SK-N-SH (cell line): ENCODE data around the gene ABLIM1. TPM values are rescaled to one million over a fixed set of nuclear protein-coding genes. Genes with fewer than 3 reads are reported as not detected.

ENCODE experiments used
- CTCF ChIA-PET: fragments of 300-600, 350-600 bp; formaldehyde crosslinking; extraction: SDS; loops from one replicate; lab custom pipeline; 2021; lab: Yijun Ruan, JAX
- POLR2A ChIA-PET: fragments of 350-600 bp; sonication (Branson Sonifier 250); formaldehyde crosslinking; extraction: SDS; loops from one replicate; lab custom pipeline; 2020; ENCODE audit warnings: antibody characterized with exemption, inconsistent platforms; lab: Yijun Ruan, JAX
- DNase-seq: peaks from one replicate; pipeline ENCODE4 v3.0.0; 2012
- H2AFZ ChIP-seq: fragments of 200-600 bp; sonication (generic); 2 replicates; pipeline ENCODE4 v1.8.1; 2016; ENCODE audit warnings: antibody characterized with exemption, mild to moderate bottlenecking, low read depth
- H3F3A ChIP-seq: fragments of 200-600 bp; sonication (generic); replicated peaks from 2 replicates; pipeline ENCODE3; 2016; ENCODE audit warnings: antibody characterized with exemption, mild to moderate bottlenecking; ENCODE audit not compliant: insufficient read depth
- H3K27ac ChIP-seq, 2 experiments: fragments of 200-500 bp in 1 of 2; fragments of 200-600 bp in 1 of 2; sonication (Bioruptor generic) in 1 of 2; sonication (generic), shearing (Covaris generic) in 1 of 2; 2 replicates each; pipeline versions ENCODE4 v1.5.1 to v1.6.1; 2014 to 2016; ENCODE audit warnings: low read depth in 2 of 2, inconsistent platforms in 1 of 2, low read length in 1 of 2, mild to moderate bottlenecking in 1 of 2, mixed read lengths in 1 of 2
- H3K27me3 ChIP-seq: fragments of 200-600 bp; sonication (generic), shearing (Covaris generic); 2 replicates; pipeline ENCODE4 v1.6.1; 2016; ENCODE audit warnings: mixed run types; ENCODE audit not compliant: insufficient read depth
- H3K36me3 ChIP-seq, 2 experiments: fragments of 200-500 bp in 1 of 2; fragments of 200-600 bp in 1 of 2; sonication (Bioruptor generic) in 1 of 2; sonication (generic) in 1 of 2; replicated peaks in 1 of 2; 2 replicates each; pipeline versions ENCODE3 to v1.5.1; 2014 to 2016; ENCODE audit warnings: low read length in 1 of 2, mild to moderate bottlenecking in 1 of 2; ENCODE audit not compliant: insufficient read depth in 2 of 2, control insufficient read depth in 1 of 2
- H3K4me1 ChIP-seq, 2 experiments: fragments of 200-500 bp in 1 of 2; fragments of 200-600 bp in 1 of 2; sonication (Bioruptor generic) in 1 of 2; sonication (generic), shearing (Covaris generic) in 1 of 2; 2 replicates each; pipeline versions ENCODE4 v1.5.1 to v1.6.1; 2014 to 2016; ENCODE audit warnings: low read depth in 1 of 2, low read length in 1 of 2, mixed run types in 1 of 2; ENCODE audit not compliant: insufficient read depth in 2 of 2, control insufficient read depth in 1 of 2
- H3K4me2 ChIP-seq: fragments of 200-600 bp; sonication (generic), shearing (Covaris generic); 2 replicates; pipeline ENCODE4 v1.6.1; 2017; ENCODE audit warnings: mixed run types
- H3K4me3 ChIP-seq, 2 experiments: fragments of 200-500 bp in 1 of 2; fragments of 200-600 bp in 1 of 2; sonication (Bioruptor generic) in 1 of 2; sonication (generic), shearing (Covaris generic) in 1 of 2; 2 replicates each; pipeline versions ENCODE4 v1.5.1 to v1.8.1; 2014 to 2016; ENCODE audit warnings: low read depth in 2 of 2, inconsistent platforms in 1 of 2, low read length in 1 of 2, mild to moderate bottlenecking in 1 of 2, mixed read lengths in 1 of 2, moderate library complexity in 1 of 2
- H3K79me2 ChIP-seq: fragments of 200-600 bp; sonication (generic); 2 replicates; pipeline ENCODE4 v1.8.1; 2017; ENCODE audit warnings: mild to moderate bottlenecking; ENCODE audit not compliant: insufficient read depth
- H3K9ac ChIP-seq: fragments of 200-600 bp; sonication (generic); 2 replicates; pipeline ENCODE4 v1.6.1; 2017; ENCODE audit warnings: mixed run types
- H3K9me2 ChIP-seq: fragments of 200-600 bp; sonication (generic); 2 replicates; pipeline ENCODE4 v1.6.1; 2017; ENCODE audit warnings: mixed run types
- H3K9me3 ChIP-seq: fragments of 200-600 bp; sonication (generic); 2 replicates; pipeline ENCODE4 v1.6.1; 2017; ENCODE audit warnings: mixed run types, mild to moderate bottlenecking, moderate library complexity
- H4K20me1 ChIP-seq: fragments of 200-600 bp; sonication (generic); 2 replicates; pipeline ENCODE4 v1.6.1; 2017; ENCODE audit warnings: mild to moderate bottlenecking, mixed run types; ENCODE audit not compliant: insufficient read depth
- CTCF ChIP-seq: fragments of 200-600 bp; sonication (generic); IDR thresholded peaks from 2 replicates; pipeline ENCODE4 v1.6.1; 2017; ENCODE audit warnings: antibody characterized with exemption, mild to moderate bottlenecking, moderate library complexity
- ELF1 ChIP-seq: IDR thresholded peaks from 2 replicates; pipeline ENCODE4 v1.4.0; 2012
- EP300 ChIP-seq, 2 experiments: IDR thresholded peaks; 2 replicates each; pipeline versions ENCODE4 v1.4.0 to v1.6.1; 2012; ENCODE audit warnings: borderline replicate concordance in 1 of 2, low read depth in 1 of 2, low read length in 1 of 2
- EZH2phosphoT487 ChIP-seq: fragments of 200-600 bp; sonication (generic); IDR thresholded peaks from 2 replicates; pipeline ENCODE4 v1.6.1; 2017; ENCODE audit warnings: low read depth, mixed run types, mild to moderate bottlenecking, antibody characterized with exemption, moderate library complexity, borderline replicate concordance
- FOXM1 ChIP-seq: IDR thresholded peaks from 2 replicates; pipeline ENCODE4 v1.4.0; 2012; ENCODE audit warnings: low read depth, mild to moderate bottlenecking
- GABPA ChIP-seq: IDR thresholded peaks from 2 replicates; pipeline ENCODE4 v1.4.0; 2012; ENCODE audit warnings: low read depth, mild to moderate bottlenecking
- IRF3 ChIP-seq: fragments of 150-350 bp; IDR thresholded peaks from 2 replicates; pipeline ENCODE4 v1.6.1; 2016; ENCODE audit warnings: mild to moderate bottlenecking, low read depth, low read length
- NFIC ChIP-seq: IDR thresholded peaks from 2 replicates; pipeline ENCODE4 v1.4.0; 2012; ENCODE audit warnings: borderline replicate concordance
- PBX3 ChIP-seq: IDR thresholded peaks from 2 replicates; pipeline ENCODE4; 2012
- REST ChIP-seq: IDR thresholded peaks from 2 replicates; pipeline ENCODE4 v1.6.1; 2012; ENCODE audit warnings: mild to moderate bottlenecking, low read depth, low read length, moderate library complexity
- RFX5 ChIP-seq: IDR thresholded peaks from 2 replicates; pipeline ENCODE4 v1.6.1; 2012; ENCODE audit warnings: mild to moderate bottlenecking, improper control_type of control experiment, low read length
- TAF1 ChIP-seq: IDR thresholded peaks from 2 replicates; pipeline ENCODE4 v1.6.1; 2012; ENCODE audit warnings: low read depth, mild to moderate bottlenecking, low read length, moderate library complexity, borderline replicate concordance
- USF1 ChIP-seq: IDR thresholded peaks from 2 replicates; pipeline ENCODE4 v1.4.0; 2012; ENCODE audit warnings: low read depth, borderline replicate concordance
- WGBS: methylation state at CpG from one replicate; pipeline ENCODE4 v1.1.6; 2017; ENCODE audit warnings: low lambda C conversion rate; 5-methylcytosine and 5-hydroxymethylcytosine counted together
- polyA plus RNA-seq, 3 experiments: library from polyadenylated mRNA; depleted of rRNA; stranded (reverse); fragments of >200 nt; gene quantifications; 2 replicates each; pipeline ENCODE4 v1.2.3, GENCODE V29; 2012

The ABLIM1 gene
- polyA plus RNA-seq, 1 of the 3 experiments (the other 2 are of a cell fraction): 16.1 TPM

- H3K9me2 ChIP-seq: no peaks in the 10 kb centered on the region
- DNase-seq: no peak
- H3K4me3 ChIP-seq: no peak overlapping the region
- 77% methylated on average over 10 of the region's 11 CpGs for WGBS
- H3F3A ChIP-seq: no peaks in the 10 kb centered on the region
- H2AFZ ChIP-seq: no peak overlapping the region
- H3K4me2 ChIP-seq: no peak overlapping the region
- H3K36me3 ChIP-seq: no peaks in the 10 kb centered on the region
- no peaks in the 10 kb centered on the region for H3K79me2 ChIP-seq
- peaks cover 20% of the 10 kb centered on the region; the same call in 1 of the 2 replicates for H3K27me3 ChIP-seq
- H3K27ac ChIP-seq: no peak overlapping the region
- H3K9ac ChIP-seq: no peak overlapping the region
- H3K4me1 ChIP-seq: no peaks in the 10 kb centered on the region; a peak in 1 of 4 replicates
- H4K20me1 ChIP-seq: no peaks in the 10 kb centered on the region
- ChIA-PET CTCF (no interaction called here), POLR2A (no interaction called here)
- TF ChIP-seq GABPA (no peak), PBX3 (no peak), REST (no peak), ELF1 (no peak), IRF3 (no peak), EZH2phosphoT487 (no peak), FOXM1 (no peak), EP300 (IDR thresholded peaks at IDR 0.05; ENCODE audit: borderline replicate concordance in 1 of 2, low read depth in 1 of 2, low read length in 1 of 2) (no peak), RFX5 (no peak), TAF1 (no peak), USF1 (no peak), CTCF (no peak), NFIC (no peak)
- H3K9me3 ChIP-seq: no peaks in the 10 kb centered on the region
Observed at GRCh38 chr10:114393482-114393881, 264.6 kb downstream of the ABLIM1 start.
